ENCODE results near the gene TOP2A. TPM values are rescaled to one million over a fixed set of nuclear protein-coding genes. Genes with fewer than 3 reads are reported as not detected.
"Not testable (repeated sequence)": the region's sequence is repeated elsewhere in the genome, so short reads cannot be mapped to it uniquely, and the experiment has no call there.

The TOP2A gene
- total RNA-seq, 1 donor from 2014 or later: 2.9 TPM

DNA sequence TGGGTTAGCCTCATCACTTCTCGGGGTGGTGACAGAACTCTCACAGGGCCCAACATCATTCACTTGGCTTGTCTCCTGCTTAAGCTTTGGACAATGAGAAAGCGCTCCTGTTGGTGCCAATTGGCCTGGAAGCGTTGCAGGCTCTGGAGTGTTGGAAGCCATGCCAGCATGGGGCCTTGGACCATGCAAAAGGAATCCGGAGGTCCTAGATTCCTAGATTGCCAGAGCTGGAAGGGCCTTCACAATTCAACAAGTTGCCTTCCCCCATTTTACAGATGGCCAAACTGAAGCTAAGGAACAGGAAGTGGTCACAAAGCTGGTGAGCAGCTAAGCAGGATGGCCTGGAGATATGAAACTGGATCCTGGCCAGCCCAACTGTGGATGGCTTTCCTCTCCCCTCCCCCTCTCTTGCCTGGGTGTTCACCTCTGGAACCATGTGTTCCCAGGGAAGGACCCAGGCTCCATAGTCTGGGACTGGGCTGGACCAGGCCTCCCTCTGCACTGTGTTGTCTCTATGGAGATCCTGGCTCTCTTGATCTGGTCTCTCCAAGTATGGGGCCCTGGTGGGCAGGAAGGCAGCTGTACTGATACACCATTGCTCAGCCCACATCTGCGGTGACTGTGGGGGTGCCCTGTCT is 19.5 kb upstream of the TOP2A start:
- ATAC-seq (ENCODE audit: poor library complexity) (peak; percentile 76), DNase-seq (peak; percentile 51)
- intact Hi-C loops (cut with DNase I): no loop called here

DNA sequence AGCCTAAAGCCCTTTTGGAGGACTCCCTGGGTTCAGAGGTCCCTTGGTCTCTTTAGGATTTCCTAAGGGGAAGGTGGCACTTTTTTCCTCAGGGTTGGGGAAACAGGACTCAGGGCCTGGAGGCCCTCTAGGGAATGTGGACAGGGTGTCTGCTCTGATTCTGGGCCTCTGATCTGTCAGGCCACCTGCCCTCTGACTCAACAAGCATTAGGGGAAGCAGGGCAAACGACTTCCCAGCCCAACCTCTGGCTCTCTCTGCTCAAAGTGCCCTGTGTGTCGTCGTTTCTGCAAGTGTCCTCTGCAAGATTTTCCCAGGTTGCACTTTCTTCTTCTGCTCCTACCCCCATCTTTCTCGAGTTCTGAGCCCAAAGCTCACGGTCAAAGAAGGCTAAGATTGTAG is 18.9 kb upstream of the TOP2A start:
- intact Hi-C loops (cut with DNase I): no loop called here
- DNase-seq: no peak
- ATAC-seq (ENCODE audit: poor library complexity): peak; percentile 4

DNA sequence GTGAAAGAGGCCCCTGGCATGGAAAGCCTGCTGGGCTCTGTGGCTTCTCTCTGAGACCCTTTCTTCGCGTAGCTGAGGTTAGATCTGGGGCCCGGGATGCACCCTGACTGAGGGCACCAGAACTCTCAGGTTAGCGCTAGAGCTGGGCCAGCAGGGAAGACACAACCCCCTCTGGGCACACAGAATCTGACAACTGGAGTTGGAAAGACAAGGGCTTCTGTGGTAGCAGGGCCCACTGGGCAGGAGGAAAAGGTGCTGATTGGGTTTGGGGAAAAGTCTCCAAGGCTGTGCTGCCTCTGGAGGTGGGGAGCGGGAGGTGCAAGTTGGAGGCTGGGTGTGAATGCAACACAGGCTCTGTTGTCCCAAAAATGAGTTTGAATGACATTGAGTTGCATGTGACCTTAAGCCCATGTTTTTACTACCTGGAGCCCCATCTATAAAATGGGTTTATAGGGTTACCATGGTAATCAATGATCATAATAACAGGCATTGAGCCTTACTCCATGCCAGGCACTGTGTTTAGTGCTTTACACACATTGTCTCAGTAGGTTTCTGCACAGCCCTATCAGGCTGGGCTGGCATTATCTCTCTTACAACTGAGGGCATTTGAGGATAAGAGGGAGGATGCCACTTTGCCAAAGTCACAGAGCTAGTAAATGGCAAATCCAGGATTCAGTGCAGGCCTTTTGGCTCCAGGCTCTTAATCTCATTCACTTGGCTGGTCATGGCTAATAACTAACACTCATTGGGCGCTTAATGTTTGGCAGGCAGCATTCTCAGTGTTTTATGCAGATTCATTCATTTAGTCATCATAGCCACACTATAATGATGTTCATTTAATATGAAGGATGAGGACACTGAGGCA is 16.1 kb upstream of the TOP2A start:
- ATAC-seq (ENCODE audit: poor library complexity) (peak; percentile 26), DNase-seq (no peak)
- intact Hi-C loops (cut with DNase I): no loop called here

DNA sequence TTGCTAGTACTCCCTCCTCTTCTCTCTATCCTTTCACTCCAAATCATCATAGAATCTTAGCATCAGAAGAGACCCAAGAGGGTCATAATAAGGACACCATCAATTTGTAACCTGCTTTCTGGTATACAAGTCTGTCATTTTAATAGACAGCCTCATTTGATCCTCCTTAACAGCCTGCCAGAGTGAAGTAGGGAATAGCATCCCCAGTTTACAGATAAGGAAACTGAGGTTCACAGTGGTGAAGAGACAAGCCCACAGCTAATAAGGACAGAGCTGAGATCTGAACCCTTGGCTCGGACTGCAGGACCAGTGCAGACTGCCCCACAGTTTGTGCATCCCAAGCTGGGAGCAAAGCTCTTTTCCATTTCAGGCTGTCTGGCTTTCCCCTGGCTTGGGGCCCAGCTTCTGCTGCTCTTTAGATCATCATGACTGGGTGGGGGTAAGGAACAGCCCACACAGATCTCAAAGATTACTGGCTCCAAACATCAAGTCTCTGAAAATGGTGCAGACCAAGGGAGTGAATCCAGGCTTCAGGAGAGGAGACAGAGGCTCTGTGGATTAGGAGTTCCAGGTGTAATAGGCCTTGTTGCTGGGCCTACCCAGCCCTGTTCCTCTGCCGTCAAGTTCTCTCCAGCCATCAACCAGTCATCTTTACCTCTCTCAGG is 15.3 kb upstream of the TOP2A start:
- ATAC-seq (ENCODE audit: poor library complexity) (no peak), DNase-seq (no peak)
- intact Hi-C loops (cut with DNase I): no loop called here

DNA sequence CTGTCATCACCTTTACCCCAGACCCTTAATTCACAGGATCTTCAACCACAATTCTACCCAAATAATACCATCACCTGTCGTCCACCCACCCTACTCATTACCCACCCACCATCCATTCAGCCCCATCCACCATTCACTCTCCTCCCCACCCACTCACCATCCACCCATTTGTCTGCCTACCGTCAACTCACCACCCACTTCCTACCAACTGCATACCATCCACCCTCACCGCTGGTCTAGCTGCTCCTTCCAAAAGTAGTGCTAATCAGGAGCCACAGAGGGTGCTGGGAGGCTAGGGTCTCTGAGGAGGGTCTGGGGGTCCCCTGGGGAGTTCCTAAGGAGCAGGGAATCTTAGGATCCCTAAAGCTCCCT is 13.5 kb upstream of the TOP2A start:
- ATAC-seq (ENCODE audit: poor library complexity) (no peak), DNase-seq (no peak)
- intact Hi-C loops (cut with DNase I): no loop called here

DNA sequence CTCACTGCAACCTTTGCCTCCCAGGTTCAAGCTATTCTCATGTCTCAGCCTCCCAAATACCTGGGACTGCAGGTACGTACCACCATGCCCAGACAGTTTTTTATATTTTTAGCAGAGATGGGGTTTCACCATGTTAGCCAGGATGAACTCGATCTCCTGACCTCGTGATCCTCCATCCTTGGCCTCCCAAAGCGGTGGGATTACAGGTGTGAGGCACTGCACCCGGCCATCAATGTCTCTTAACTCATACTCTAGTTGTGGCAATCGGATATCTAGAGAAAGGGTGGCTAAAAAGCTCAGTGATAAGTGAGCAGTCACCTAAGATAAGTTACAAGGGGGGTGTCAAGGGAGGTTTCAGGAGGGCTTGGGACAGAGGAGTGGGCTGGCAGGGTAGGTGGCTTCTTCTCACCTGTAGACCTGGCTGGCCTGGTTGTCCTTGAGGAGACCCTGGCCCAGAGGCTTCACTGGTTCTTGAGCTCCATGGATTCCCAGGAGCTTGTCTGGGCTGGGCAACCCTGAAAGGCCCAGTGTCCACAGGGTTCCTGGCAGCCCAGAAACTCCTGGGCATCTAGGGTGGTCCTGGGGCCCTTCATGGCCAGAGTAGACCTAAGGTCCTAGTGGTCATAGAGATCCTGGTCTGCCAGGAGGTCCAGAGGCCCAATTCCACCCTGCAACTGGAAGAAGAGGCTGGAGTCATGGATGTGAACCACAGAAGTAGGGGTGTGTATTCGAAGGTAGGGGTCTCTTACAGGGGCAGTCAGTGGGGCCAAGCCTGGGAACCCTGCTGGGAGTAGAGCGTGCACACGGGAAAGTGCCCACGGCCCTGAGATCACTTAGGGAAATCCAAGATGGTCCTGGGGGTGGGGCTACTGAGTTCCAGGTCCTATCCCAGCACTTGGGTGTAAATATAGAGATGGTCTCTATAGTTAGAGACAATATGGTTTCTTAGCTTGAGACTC is 12.9 kb upstream of the TOP2A start:
- intact Hi-C loops (cut with DNase I): no loop called here
- ATAC-seq (ENCODE audit: poor library complexity) (no peak), DNase-seq (no peak)

DNA sequence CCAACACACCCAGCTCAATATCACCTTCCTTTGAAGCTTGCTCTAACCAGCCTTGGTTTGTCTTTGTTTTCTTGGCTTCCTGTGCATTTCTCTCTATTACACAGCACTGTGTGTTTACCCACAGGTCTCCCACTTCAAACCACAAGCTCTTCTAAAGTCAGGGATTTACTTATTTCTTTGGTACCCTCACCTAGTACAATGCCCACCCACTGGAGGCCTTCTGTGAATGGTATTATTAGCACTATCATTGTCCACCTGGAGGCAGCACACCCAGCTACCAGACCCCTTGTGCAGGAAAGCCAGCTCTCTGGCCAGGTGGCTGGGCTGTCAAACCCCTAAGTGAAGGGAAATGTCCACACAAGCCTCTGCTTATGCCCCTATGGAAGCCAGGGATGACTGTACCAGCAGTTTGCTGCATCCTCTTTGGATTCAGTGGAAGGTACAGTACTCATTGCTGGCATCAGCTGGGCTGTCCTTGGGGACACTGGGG is 9.4 kb upstream of the TOP2A start:
- no peak for ATAC-seq (ENCODE audit: poor library complexity)

DNA sequence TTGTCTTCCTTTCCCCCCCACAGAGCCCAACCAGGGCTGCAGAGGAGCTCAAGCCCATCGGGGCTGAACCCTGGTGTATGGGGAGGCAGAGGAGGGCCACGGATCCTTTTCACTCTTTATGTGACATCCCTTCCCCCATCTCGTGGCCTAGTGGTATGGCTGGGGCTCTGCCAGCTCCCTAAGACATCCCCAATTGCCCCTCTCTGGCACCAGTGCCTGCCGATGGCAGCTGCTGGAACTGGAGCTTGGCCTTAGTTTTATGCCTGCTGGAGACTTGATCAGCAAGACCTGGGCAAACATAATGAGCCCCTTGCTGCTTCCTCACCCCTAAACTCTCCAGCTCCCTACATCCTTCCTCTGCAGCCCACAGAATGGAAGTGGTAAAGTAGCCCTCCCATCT is 8.0 kb upstream of the TOP2A start:
- intact Hi-C loops (cut with DNase I): no loop called here
- no peak for ATAC-seq (ENCODE audit: poor library complexity)
- no peak for DNase-seq

More for the DNA sequence above, 9.4 kb upstream of the TOP2A start:
- DNase-seq: no peak
- intact Hi-C loops (cut with DNase I): no loop called here

DNA sequence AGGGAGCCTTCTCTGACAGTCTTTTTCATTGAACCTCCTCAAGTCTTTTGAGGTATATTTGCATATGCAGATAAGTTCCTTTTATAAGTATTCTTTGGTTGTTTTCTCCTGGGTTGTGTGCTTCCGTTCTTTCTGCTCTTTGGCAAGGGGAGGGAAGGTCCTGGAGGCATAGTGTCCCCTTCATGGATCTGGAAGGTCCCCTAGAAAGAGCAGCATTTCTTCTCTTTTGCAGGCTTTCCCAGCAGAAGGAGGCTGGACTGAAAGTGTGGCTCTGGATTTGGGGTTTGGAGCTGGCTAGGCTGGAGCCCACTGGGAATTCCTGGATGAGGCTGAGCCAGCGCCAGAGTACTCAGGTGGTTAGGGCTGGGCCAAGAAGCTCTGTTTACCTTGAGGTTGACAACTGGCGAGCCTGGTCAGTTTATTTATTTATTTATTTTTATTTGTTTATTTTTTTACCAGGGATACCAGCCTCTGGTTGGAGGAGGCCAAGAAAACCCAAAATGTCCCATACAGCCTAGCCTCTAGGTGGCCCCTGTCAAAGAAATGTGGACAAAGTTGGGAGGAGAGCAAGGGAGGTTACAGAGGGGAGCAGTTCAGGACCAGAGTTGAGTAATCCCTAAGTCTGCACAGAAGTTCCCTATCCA is 5.4 kb upstream of the TOP2A start:
- intact Hi-C loops (cut with DNase I): no loop called here
- no peak for DNase-seq
- ATAC-seq (ENCODE audit: poor library complexity): no peak

DNA sequence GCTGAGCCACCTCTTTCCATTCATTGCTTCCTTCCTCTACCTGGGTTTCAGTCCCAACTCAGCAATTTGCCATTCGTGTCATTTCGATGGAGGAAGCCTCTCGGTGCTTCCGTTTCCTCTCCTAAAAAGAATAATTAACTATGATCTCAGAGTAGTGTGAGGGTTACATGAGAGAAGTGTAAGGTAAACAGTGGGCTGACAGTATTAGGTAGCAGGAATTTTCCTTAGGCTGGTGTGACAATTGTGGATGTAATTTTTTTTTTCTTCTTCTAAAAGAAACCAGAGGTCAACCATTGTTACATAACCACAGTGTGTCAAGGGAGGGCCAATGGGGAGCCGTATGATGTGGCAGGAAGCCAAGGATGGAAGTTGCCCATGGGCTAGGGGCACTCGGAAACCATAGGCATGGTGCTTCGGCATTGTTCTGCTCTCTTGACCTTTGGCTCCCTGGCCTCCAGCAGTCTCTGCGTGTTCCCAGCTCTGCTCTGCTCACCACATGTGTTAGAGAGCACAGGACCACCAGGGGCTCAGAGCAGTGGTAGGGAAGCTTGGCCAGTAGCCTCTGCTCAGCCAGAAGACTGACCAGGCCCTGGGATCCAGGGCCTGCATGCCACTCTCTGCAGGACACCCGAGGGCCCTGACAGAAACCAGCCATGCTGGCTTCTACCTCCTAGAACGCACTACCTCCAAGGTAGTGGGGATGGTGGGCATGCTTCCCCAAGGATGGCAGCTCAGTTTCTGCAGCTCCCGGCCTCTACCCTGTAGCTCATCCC is 2.0 kb upstream of the TOP2A start:
- no peak for DNase-seq
- intact Hi-C loops (cut with DNase I): no loop called here
- ATAC-seq (ENCODE audit: poor library complexity): no peak

DNA sequence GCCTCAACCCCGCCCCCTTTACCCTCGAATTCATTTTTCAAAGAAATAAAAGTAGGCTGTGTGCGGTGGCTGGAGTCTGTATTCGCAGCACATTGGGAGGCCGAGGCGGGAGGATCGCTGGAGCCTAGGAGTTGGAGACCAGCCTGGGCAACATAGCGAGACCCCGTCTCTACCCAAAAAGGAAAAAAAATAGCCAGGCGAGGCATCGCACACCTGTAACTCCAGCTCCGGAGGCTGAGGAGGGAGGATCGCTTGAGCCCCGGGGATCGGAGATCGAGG is 671 bp upstream of the TOP2A start:
- intact Hi-C loops (cut with DNase I): no loop called here
- no peak for ATAC-seq (ENCODE audit: poor library complexity)
- peak; percentile 51 for DNase-seq

DNA sequence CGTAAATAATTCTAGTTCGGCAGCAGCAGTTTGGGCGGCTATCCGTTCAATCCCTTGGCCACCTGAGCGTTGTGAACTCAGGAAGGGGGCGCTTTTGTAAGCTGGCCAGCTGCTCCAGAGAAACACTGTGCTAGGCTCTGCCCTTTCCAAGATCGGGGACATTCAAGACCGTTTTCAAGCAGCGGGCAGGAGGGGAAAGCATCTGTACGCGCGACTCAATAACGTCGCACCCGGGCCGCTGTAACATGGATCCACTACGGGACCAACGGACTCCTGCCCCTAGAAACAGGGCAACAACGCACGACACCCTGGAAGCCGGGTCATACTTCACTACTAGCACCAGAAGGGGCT is 463 bp downstream of the TOP2A start:
- intact Hi-C loops (cut with DNase I): no loop called here
- no peak for ATAC-seq (ENCODE audit: poor library complexity)
- no peak for DNase-seq

DNA sequence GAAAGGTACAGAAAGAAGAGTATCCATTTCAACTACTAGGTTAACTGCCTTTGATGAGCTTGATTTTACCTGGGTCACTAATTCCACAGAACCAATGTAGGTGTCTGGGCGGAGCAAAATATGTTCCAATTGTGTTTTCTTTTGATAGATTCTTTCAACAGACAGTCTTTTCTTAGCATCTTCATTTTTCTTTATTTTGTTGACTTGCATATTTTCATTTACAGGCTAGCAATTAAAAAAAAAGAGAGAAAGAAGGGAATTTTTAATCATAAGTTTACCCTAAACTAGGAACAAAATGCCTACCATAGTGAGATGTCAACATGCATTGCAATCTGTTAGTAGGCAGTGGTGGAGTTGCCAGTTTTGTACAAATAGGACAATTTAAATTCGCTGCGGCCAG is 1.0 kb downstream of the TOP2A start:
- ATAC-seq (ENCODE audit: poor library complexity): no peak
- intact Hi-C loops (cut with DNase I): no loop called here
- DNase-seq: no peak

DNA sequence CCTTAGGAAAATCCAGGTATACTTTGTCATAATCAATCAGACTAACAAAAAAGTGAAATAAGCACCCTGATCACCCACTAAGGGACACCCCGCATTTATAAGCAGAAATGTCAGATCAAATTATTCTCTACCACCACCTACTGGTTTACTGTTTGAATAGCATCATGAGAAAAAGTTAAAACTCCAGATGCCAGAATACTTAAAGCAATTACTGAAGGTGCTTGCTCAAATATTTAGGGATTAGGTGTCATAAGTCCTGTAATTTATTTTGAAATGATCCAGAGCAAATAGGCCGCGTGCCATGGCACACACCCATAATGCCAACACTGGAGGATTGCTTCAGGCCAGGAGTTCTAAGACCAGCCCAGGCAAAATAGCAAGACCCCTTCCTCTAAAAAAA is 2.3 kb downstream of the TOP2A start:
- intact Hi-C loops (cut with DNase I): no loop called here
- no peak for DNase-seq

DNA sequence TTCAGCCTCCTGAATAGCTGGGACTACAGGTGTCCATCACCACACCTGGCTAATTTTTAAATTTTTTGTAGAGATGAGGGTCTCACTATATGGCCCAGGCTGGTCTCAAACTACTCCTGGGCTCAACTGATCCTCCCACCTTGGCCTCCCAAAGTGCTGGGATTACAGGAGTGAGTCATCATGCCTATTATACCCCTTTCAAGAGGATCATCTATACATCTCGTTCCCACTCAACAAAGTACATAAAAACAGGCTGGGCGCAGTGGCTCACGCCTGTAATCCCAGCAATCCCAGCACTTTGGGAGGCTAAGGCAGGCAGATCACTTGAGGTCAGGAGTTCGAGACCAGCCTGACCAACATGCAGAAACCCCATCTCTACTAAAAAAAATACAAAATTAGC is 3.4 kb downstream of the TOP2A start:
- DNase-seq; ATAC-seq (ENCODE audit: poor library complexity): not testable (repeated sequence)
- intact Hi-C loops (cut with DNase I): loop anchor here (5.0 kb wide), 1 partner anchor 52 kb away; the partner anchor contains the start of gene GJD3

More for the DNA sequence above, 2.3 kb downstream of the TOP2A start:
- no peak for ATAC-seq (ENCODE audit: poor library complexity)

DNA sequence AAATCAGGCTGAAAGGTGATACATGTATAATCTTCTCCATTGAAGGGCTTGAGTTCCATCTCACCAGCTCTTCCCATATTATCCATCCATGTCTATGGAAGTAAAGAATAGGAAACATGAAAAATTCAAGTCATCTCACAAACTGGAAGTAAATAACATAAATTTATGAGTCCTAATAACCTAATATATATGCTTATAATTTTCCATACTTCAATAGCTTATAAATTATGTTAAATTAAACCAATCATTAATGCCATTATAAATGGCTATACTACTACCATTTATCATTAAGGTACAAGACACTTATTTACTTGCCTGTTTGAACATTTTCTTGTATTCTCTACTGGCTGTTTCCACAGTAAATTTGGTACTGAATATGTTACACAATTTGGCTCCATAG is 4.8 kb downstream of the TOP2A start:
- DNase-seq (no peak), ATAC-seq (ENCODE audit: poor library complexity) (no peak)
- intact Hi-C loops (cut with DNase I): loop anchor here (5.0 kb wide), 1 partner anchor 51 kb away; the partner anchor contains the start of gene GJD3

DNA sequence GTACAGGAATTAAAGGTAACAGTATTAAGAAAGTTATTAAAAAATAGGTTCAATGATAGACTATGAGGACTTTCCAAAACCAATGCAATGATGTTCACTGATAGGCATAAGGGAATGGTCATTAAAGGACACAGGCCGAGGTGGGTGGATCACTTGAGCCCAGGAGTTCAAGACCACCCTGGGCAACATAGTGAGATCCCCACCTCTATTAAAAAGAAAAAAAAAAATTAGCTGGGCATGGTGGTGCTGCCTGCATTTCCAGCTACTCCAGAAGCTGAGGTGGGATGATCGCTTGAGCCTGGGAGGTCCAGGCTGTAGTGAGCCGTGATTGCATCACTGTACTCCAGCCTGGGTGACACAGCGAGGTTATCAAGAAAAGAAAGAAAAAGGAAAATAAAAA is 5.9 kb downstream of the TOP2A start:
- intact Hi-C loops (cut with DNase I): loop anchor here (5.0 kb wide), 1 partner anchor 50 kb away; the partner anchor contains the start of gene GJD3
- ATAC-seq (ENCODE audit: poor library complexity) (no peak), DNase-seq (no peak)
